ENCODE measurements around the gene SCD5. TPM values are rescaled to one million over a fixed set of nuclear protein-coding genes. Genes with fewer than 3 reads are reported as not detected.

The SCD5 gene
- total RNA-seq, 4 donors from 2014 or later: 0.70 to 5.0 (median 3.0) TPM

DNA sequence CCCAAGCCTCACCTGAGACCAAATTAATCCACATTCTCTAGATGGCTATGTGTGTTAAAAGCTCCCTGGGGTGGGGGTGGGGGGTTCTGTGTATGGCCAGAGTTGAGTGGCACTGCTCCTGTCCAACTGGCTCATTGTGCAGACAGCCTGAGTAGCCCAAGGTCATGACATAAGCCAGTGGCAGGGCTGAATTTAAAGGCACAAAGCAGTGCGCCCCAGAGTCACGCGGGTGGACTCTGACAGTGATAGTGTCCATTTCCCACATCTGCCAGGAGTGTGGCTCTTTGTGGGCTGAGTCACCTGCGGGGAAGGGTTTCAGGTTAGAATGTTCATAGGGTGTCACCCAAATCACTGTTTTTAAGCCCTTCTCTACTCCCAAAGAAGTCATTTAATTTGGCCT lies 45.4 kb downstream of the SCD5 start:
- no peak overlapping the region for H3K4me3 ChIP-seq
- H3K9me3 ChIP-seq: no peaks in the 10 kb centered on the region
- no peak overlapping the region for H3K27ac ChIP-seq
- no peak for DNase-seq
- H3K4me1 ChIP-seq: peaks cover 0 to 14% (median 0%) of the 10 kb centered on the region in 4 donors
- no peaks in the 10 kb centered on the region for H3K27me3 ChIP-seq
- TF ChIP-seq POLR2A (IDR thresholded peaks at IDR 0.05): no peak
- TF ChIP-seq, protein P1, sequence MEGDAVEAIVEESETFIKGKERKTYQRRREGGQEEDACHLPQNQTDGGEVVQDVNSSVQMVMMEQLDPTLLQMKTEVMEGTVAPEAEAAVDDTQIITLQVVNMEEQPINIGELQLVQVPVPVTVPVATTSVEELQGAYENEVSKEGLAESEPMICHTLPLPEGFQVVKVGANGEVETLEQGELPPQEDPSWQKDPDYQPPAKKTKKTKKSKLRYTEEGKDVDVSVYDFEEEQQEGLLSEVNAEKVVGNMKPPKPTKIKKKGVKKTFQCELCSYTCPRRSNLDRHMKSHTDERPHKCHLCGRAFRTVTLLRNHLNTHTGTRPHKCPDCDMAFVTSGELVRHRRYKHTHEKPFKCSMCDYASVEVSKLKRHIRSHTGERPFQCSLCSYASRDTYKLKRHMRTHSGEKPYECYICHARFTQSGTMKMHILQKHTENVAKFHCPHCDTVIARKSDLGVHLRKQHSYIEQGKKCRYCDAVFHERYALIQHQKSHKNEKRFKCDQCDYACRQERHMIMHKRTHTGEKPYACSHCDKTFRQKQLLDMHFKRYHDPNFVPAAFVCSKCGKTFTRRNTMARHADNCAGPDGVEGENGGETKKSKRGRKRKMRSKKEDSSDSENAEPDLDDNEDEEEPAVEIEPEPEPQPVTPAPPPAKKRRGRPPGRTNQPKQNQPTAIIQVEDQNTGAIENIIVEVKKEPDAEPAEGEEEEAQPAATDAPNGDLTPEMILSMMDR (IDR thresholded peaks at IDR 0.05): no peak
- H3K36me3 ChIP-seq: no peaks in the 10 kb centered on the region

DNA sequence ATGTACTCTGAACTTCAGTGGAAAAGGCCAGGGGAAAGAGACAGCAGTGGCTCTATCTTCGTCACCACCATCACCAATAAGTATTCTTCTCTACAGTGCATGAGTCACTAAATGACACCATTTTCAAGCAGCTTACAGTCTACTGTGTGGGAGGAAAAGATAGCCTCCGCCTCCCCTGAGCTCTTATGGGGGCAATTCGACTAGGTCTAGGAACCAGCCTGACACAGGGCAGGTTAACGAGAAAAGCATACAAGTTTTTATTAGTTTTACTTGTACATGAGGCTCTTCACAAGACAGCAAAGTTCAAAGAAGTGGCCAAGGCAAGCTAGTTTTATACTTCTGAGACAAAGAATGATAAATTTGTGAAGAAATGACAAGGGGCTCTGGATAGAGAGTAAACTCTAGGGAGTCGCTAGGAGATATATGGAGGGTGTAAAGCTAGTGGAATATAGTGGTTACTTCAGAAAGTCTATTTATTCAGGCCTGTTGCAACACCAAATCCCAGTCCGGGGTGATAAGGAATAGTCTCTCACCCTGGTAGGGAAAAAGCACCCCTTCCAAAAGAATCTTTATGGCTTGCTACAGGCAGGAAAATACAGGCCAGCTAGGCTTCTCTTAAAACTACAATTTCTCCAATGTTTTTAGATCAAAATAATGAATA lies 49.7 kb downstream of the SCD5 start:
- TF ChIP-seq, protein P1 (IDR thresholded peaks at IDR 0.05): no peak
- TF ChIP-seq POLR2A (IDR thresholded peaks at IDR 0.05): no peak
- Histone ChIP-seq H3K4me3 (no peak overlapping the region), H3K27me3 (no peaks in the 10 kb centered on the region), H3K9me3 (no peaks in the 10 kb centered on the region), H3K27ac (no peak overlapping the region), H3K36me3 (no peaks in the 10 kb centered on the region), H3K4me1 (peaks cover 0 to 3% (median 0%) of the 10 kb centered on the region in 4 donors)
- no peak for DNase-seq

DNA sequence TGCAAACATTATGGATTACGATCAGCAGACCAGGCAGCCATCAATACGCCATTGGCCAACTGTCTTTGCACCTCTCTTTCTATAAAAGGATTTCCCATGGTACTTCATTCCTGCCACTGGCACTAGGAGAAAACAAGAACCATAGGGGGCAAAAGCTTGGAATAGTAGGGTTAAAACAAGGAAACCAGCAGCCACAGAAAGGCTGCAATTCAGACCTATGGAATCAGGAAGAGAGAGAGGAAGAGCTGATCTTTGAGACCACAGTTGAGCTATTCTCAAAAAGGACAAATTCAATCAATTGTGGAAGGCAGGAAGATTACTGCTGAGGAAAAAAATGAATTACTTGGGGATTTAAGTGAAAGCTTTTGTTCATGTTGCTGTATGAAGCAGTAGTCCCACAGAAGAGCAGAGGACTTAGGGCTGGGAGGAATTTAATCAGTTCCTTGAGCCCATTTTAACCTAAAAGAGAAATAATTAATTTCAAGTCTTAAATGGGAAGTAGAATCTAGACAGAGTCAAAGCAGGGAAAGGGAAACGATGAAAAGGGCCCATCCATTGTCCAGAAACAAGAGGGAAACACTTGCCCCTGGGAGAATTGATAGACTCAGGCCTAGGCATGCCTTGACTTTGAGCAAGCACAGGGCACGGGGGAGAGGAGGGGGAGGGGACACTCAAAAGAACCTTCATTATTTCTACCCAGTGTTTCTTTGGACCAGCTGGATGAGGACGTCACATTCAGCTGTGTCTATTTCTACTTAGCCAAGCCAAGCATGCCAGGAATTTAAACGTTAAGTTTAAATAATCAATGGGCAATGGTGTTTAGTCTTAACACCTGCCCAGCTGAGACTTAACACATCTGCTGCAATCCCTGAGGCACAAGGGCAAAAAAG lies 50.7 kb downstream of the SCD5 start:
- Histone ChIP-seq H3K9me3 (no peaks in the 10 kb centered on the region), H3K4me1 (no peaks in the 10 kb centered on the region), H3K27me3 (no peaks in the 10 kb centered on the region), H3K27ac (no peak overlapping the region), H3K4me3 (no peak overlapping the region), H3K36me3 (no peaks in the 10 kb centered on the region)
- DNase-seq: no peak
- TF ChIP-seq, protein P1 (IDR thresholded peaks at IDR 0.05): no peak

DNA sequence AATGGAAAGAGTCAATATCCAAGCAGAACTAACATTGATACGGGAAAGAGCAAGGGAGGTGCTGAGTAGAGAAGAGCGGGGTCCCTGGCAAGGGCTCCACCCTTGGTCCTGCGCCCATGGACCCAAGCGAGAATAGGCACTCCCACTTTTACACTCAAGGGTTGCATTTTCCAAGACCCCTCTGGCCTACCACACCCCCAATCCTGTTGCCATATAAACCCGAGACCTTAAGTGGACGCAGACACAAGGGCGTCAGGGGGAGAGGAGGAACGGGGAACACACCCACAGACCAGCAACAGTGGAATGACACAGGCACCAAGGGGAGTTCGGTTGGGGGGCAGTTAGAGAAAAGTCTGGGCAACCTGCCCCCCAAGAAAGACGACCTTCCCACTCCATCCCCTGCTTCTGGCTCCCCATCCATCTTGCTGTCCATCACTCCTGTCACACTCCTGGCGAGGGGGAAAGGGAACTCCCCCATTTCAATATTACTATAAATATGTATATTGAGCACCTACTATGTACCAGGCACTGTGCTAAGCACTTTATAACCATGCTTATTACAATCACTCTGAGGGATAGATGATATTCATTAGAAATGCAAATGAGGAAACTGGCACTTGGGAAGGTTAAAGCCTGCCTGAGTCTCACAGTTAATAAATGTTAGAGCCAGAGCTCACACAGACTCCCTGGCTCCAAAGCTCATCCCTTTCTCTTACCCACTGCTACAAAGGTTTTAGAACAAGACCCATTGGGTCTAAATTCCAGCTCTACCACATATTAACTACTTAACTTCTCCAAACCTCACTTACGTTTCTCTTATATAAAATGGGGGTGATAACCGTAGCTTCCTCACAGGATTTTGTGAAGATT lies 51.7 kb downstream of the SCD5 start:
- Histone ChIP-seq H3K27me3 (no peaks in the 10 kb centered on the region), H3K9me3 (no peaks in the 10 kb centered on the region), H3K36me3 (no peaks in the 10 kb centered on the region), H3K4me3 (no peak overlapping the region), H3K4me1 (no peaks in the 10 kb centered on the region), H3K27ac (no peak overlapping the region)
- no peak for DNase-seq
- TF ChIP-seq POLR2A (IDR thresholded peaks at IDR 0.05): no peak
- TF ChIP-seq, protein P1 (IDR thresholded peaks at IDR 0.05): no peak

GRCh38 chr4:82745173-82745842 lies 53.3 kb downstream of the SCD5 start:
- Histone ChIP-seq H3K36me3 (no peaks in the 10 kb centered on the region), H3K4me3 (no peak overlapping the region), H3K9me3 (no peaks in the 10 kb centered on the region), H3K27ac (no peak overlapping the region), H3K4me1 (no peaks in the 10 kb centered on the region), H3K27me3 (no peaks in the 10 kb centered on the region)
- TF ChIP-seq, protein P1 (IDR thresholded peaks at IDR 0.05): no peak
- TF ChIP-seq POLR2A (IDR thresholded peaks at IDR 0.05): no peak
- DNase-seq: no peak

All from Peyer's patch (tissue), 4 donors.